Measurements from ENCODE around the gene P2RY11.

DNA sequence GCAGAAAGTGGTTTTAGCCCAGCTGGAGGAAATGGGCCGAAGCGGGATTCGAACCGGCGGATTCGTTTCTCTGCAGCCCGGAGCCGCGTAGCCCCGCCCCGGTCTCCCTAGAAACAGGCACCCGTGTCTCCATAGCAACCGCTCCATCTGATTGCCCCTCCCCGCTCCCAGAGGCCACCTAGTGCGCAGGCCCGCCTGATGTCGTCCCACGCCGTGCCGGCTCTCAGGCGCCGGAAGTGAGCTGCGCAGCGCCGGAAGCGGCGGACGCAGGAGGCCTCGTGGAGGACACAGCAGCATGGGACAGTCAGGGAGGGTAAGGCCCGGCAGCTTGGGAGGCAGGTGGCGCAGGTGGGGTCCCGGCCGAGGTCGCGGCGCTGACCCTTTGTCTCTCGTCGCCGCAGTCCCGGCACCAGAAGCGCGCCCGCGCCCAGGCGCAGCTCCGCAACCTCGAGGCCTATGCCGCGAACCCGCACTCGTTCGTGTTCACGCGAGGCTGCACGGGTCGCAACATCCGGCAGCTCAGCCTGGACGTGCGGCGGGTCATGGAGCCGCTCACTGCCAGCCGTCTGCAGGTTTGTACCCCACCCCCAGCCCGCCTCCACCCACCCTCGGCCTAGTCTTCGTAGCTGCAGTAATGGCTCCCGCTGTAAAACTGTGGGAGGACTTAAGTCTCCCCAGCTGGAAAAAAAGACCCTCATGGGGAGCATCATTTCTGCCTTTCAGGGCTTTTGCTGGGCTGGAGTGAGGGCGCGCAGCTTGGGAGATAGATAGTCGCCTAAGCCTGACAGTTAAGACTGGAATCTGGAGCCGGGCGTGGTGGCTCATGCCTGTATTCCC is 5.2 kb upstream of the P2RY11 start, which contains the start of gene PPAN:
- TF ChIP-seq POLR2A (IDR thresholded peaks at IDR 0.05; ENCODE audit: low read depth, low read length) = peak; percentile 79
- peak; percentile 82 for TF ChIP-seq POLR2AphosphoS5 (IDR thresholded peaks at IDR 0.05; ENCODE audit: low read depth, low read length)

Measured in GM12891 (cell line).